KG1 (cell line): ENCODE data around the gene WDR70.
"Not testable (repeated sequence)": the region's sequence is repeated elsewhere in the genome, so short reads cannot be mapped to it uniquely, and the experiment has no call there.

Source experiments
- DNase-seq: peaks from one replicate; lab custom pipeline; 2025; lab: John Stamatoyannopoulos, UW

The WDR70 gene

GRCh38 chr5:37517686-37518085 lies 138.6 kb downstream of the WDR70 start:
- DNase-seq: no peak

GRCh38 chr5:37518356-37518755 lies 139.2 kb downstream of the WDR70 start:
- DNase-seq: not testable (repeated sequence)

GRCh38 chr5:37519304-37519703 lies 140.2 kb downstream of the WDR70 start:
- no peak for DNase-seq

- no peak for DNase-seq
Observed at GRCh38 chr5:37519807-37520206, 140.7 kb downstream of the WDR70 start.

GRCh38 chr5:37520811-37521210 lies 141.7 kb downstream of the WDR70 start:
- DNase-seq: no peak

GRCh38 chr5:37532976-37533740 lies 154.0 kb downstream of the WDR70 start:
- DNase-seq: no peak

- DNase-seq: no peak
Observed at GRCh38 chr5:37533851-37534250, 154.7 kb downstream of the WDR70 start.

GRCh38 chr5:37539459-37539858 lies 160.3 kb downstream of the WDR70 start:
- no peak for DNase-seq

GRCh38 chr5:37543216-37543615 lies 164.1 kb downstream of the WDR70 start:
- no peak for DNase-seq

- DNase-seq: no peak
Observed at GRCh38 chr5:37549411-37549810, 170.3 kb downstream of the WDR70 start.

GRCh38 chr5:37552161-37552560 lies 173.0 kb downstream of the WDR70 start:
- DNase-seq: no peak

GRCh38 chr5:37552770-37553719 lies 173.9 kb downstream of the WDR70 start:
- peak; percentile 68 for DNase-seq

- no peak for DNase-seq
Observed at GRCh38 chr5:37553720-37554404, 174.7 kb downstream of the WDR70 start.

GRCh38 chr5:37554405-37554739 lies 175.3 kb downstream of the WDR70 start:
- DNase-seq: no peak

- no peak for DNase-seq
Observed at GRCh38 chr5:37554938-37555337, 175.8 kb downstream of the WDR70 start.

- no peak for DNase-seq
Observed at GRCh38 chr5:37557734-37558293, 178.7 kb downstream of the WDR70 start.

GRCh38 chr5:37565062-37565670 lies 186.0 kb downstream of the WDR70 start:
- DNase-seq: no peak

GRCh38 chr5:37567566-37567965 lies 188.4 kb downstream of the WDR70 start:
- DNase-seq: no peak

GRCh38 chr5:37568018-37568753 lies 189.1 kb downstream of the WDR70 start:
- no peak for DNase-seq

- DNase-seq: no peak
Observed at GRCh38 chr5:37568893-37569292, 189.8 kb downstream of the WDR70 start.

GRCh38 chr5:37569466-37569865 lies 190.3 kb downstream of the WDR70 start:
- DNase-seq: no peak
